Activated T-cell treated with anti-CD3 and anti-CD28 coated beads for 1 hour (primary cell): Measurements from ENCODE around the gene SIK3.

ENCODE experiments used
- DNase-seq: peaks from one replicate; pipeline ENCODE4 v3.0.0-alpha.2; 2020; ENCODE audit warnings: low read depth

The SIK3 gene

DNA sequence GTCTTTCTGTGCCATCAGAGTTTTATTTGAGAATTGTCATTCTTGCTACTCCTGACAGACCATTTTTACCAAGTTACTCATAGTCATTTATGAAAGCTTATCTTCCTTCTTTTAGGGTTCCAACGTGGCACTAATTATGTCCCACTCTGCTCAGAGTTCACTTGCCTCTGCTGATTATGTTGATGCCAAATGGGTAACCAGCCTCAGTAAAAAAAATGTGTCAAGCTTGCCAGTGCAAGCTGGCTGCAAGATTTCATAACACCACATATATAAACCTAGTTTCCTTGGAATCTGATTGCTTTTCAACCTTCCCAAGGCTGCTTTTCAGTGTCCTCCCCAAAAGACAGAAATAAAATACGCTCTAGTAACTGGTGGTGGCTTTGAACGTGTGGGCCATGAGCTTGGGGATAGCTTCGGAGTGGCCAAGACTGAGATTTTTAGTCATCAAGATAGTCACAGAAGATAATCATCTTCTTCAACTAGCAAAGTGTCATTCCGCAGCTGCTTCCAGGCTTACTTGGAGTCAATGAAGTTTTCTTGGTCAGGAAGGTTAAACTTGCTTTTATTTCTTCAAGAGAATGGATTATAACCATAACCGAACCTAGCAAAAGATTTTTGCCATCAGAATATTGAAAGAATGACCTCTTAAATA lies 231.3 kb downstream of the SIK3 start:
- no peak for DNase-seq

DNA sequence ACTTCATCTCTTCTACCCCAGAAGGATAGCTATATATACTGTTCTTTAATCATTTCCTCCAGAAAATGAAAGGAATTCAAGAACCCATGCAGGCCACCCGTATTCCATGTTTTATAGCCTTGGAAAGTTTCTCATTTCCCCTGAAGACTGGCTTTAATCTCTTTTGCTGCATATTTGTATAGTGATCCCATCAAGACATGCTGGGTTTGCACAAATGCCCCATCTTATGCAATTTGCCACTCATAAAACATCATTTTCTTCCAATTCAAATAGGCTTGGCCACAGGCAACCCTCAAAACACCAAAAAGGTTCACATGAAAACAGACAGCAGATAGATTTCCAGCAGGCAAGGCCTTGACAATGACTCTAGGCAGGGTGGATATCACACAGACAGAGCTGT lies 232.5 kb downstream of the SIK3 start:
- DNase-seq: no peak

GRCh38 chr11:116864531-116864930 lies 233.7 kb downstream of the SIK3 start:
- no peak for DNase-seq

DNA sequence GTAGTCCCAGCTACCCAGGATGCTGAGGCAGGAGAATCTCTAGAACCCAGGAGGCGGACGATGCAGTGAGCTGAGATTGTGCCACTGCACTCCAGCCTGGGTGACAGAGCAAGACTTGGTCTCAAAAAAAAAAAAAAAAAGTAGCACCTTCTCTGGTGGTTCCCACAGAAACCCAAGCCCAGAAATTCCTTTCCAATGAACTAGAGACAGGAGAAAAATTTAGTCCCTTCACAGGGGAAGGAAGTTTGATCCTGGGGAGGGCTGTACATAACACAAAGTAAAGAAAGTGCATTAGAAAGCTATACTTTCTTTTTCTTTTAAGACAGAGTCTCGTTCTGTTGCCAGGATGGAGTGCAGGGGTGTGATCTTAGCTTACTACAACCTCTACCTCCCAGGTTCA lies 235.3 kb downstream of the SIK3 start:
- DNase-seq: no peak

DNA sequence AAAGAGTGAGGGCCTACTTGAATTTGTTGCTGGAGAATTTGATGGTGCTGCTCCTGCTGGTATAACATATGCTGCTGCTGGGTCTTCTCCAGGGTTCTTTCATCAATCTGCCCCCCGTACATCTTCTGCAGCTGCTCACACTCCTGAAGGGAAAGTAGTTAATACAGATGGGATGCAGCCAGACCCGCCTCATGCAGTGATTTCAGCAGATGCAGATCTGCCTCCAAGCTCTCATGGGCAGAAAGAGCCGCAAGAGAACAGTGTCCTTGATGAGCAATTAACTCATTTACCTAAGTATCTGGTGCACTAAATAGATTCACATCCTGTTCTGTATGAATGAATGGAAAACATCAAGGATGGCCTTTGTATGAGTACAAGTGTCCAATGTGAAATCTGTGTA lies 236.0 kb downstream of the SIK3 start:
- DNase-seq: no peak

GRCh38 chr11:116861539-116861938 lies 236.7 kb downstream of the SIK3 start:
- DNase-seq: no peak

DNA sequence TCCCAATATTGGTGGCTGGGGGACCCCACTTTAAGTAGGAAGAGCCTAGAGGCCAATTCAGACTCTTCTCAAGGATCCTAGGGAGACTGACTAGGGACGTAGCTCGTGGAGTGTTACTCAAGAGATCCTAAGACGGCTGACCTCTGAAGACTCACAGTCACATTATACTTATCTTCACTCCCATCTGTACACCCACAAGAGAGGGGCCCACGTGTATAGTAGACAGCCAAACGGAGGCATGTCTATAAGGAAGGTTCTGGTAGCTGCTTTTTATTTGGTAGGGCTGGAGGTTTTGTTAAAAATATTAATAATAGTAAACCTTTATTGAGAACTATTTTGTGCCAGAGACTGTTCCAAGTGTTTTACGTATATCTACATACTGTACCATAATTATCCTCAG lies 237.9 kb downstream of the SIK3 start:
- DNase-seq: no peak

DNA sequence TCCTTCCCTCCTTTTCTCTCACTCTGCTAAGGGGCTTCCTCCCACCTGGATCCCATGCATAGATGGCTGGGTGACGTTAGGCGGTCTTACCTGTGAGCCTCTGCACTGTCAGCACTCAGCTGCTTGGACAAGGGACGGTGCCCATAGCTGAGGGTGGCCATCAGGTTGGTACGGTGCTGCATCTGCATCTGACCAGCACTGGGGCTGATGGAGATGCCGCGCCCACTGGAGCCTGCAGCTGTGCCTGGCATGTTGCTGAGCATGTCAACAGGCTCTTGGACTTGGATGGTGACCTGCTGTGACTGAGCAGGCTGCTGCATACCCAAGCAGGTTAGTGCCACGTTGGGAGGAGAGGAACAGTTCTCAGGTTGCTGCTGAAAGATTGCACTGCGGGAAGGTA lies 239.1 kb downstream of the SIK3 start:
- DNase-seq: no peak

GRCh38 chr11:116857936-116858335 lies 240.3 kb downstream of the SIK3 start:
- DNase-seq: no peak

DNA sequence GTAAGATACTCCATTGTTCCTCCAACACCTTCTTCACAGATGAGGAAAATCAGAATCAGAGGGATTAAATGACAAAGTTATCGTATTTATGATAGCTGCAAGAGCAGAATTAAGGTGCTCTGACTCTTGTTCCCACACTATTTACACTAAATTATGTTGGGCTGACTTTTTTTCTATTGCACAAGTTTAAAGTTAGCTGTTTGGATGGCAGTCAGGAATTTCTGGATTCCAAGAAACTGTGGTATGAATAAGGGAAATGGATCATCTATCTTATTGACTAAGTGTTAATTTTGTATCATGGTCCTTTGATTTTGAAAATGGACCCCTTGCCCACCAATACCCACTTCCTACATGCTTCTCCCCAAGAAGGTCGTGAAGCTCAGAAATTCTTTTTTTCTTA lies 240.9 kb downstream of the SIK3 start:
- no peak for DNase-seq

DNA sequence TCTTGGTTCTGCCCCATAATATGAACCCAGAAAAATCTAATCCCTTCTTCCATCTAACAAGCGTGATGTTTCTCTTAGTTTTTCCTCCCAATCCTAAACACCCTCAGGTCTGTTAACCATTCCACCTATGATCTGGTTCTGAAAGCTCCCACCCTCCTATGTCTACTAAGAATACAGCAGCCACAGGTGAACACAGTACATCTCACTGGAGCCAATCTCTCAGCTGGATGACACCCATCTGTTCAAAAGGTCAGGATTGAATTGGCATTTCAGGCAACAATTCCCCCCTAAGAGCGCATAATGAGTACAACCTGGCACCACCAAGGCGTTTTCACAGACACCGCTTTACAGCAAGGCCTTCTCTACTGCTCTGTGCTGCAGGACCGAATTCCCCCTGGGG lies 241.8 kb downstream of the SIK3 start:
- DNase-seq: no peak

DNA sequence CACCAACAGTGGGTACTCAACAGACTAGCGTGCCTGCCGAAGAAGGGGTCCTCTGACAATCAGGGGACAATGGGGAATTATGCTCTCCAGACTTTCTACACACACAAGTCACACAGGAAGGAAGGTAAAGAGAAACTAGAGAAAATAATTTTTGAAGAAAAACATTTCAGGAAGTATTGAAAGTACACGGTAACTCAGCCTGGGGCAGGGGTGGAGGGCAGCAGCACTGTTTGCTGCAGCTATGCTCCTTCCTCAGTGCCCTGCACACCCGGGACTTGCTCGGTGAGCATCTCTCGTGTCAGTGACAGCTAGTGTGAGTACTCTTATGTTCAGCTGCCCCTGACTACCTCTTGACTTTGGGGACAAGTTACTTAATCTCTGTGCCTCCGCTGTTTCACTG lies 242.8 kb downstream of the SIK3 start:
- DNase-seq: no peak

- DNase-seq: no peak
Observed at GRCh38 chr11:116853461-116854073, 244.7 kb downstream of the SIK3 start.

GRCh38 chr11:116852261-116853031 lies 245.8 kb downstream of the SIK3 start:
- DNase-seq: no peak

GRCh38 chr11:116851626-116852025 lies 246.6 kb downstream of the SIK3 start:
- no peak for DNase-seq

- no peak for DNase-seq
Observed at GRCh38 chr11:116849486-116849885, 248.7 kb downstream of the SIK3 start.

DNA sequence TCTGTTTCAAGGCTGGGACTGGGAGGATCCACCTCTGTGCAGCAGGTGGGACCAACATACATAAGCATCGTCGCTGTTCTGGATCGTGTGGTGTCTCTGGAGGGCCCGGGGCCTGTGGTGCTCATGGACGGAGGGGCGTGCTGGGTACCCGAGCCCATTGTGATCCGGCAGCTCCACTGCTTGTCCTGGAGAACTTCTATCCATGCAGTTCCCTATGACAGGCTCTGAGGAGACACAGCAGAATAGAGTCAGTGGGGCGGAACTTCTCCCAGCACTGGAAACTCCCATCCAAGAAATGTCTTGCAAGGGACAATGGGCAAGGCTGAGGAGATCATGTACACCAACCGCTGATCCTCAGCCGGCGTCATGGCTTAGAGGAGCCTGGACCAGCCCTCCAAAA lies 249.2 kb downstream of the SIK3 start:
- no peak for DNase-seq

- no peak for DNase-seq
Observed at GRCh38 chr11:116847612-116848011, 250.6 kb downstream of the SIK3 start.

GRCh38 chr11:116844722-116845121 lies 253.5 kb downstream of the SIK3 start:
- DNase-seq: no peak

GRCh38 chr11:116843661-116844060 lies 254.6 kb downstream of the SIK3 start:
- DNase-seq: no peak

DNA sequence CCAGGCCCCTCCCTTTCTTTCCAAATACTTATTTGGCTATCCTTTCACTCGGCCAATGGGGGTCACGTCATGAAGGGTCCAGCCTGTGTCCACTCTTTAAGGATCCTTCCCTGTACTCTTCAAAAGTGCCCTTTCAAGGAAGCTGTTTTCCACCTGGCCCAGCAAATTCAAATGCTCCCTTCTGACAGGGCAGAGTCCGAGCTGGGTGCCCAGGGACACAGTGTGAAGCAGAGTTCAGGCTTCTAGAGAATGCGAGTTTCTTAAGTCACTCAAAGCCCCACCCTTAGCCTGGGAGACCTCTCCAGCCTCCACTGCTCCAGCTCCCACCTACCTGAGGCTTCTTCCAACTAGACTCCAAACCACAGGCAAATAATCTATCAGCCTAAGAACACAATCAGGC lies 255.3 kb downstream of the SIK3 start:
- DNase-seq: no peak

DNA sequence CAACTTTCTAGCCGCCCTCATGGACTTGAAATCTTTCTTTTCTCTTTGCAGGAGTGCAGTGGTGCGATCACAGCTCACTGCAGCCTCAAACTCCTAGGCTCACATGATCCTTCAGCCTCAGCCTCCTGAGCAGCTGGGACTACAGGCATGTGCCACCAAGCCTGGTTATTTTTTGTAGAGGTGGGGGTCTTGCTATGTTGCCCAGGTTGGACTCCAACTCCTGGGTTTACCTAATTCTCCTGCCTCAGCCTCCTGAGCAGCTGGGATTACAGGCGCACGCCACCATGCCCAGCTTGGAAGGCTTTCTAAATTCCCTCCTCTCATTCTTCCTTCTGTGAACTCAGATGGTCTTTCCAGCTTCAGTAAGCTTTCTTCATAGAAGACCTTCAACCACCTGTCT lies 256.1 kb downstream of the SIK3 start:
- DNase-seq: no peak

GRCh38 chr11:116840746-116841296 lies 257.4 kb downstream of the SIK3 start:
- DNase-seq: no peak
